Cerebellar nuclear complex (tissue), 1 donor: Measurements from ENCODE around the gene ANTXR1.

Experiments used
- DNase-seq, 2 experiments: peaks; one replicate each; lab custom pipeline; 2025; lab: John Stamatoyannopoulos, UW

Gene ANTXR1

DNA sequence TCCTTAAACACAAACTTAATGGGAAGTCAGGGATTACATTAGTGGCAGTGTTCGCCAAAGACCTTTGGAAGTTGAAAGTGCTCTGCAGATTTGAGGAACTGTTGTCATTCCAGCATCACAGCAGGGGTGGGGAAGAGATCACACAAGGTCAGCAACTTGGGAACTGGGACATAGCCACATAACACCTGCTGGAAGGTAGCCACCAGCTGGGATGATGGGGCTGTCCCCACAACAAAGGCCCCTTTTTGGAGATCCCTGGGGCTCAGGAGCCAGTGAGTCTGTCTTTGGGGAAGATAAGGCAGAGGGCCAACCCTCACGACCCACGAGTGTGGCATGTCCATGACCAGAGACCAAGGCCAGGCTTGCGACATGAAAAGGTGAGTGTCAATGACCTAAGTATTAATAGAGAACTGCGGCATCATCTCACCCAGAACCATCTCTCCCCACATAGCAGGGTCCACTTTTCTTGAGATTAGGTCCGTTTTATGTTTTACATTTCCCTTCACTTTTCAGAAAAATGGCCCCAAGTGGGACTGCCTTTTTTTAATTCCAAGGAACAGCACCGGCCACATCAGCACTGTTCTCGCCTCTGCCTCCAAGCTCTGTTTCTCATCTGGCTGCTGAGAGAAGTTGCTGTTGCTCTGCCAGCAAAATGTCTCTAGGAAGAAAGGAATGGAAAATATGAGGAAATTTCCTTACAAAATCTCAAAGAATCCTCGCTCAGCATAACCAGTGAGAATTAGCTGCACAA is 267.1 kb downstream of the ANTXR1 start:
- DNase-seq, result no peak

DNA sequence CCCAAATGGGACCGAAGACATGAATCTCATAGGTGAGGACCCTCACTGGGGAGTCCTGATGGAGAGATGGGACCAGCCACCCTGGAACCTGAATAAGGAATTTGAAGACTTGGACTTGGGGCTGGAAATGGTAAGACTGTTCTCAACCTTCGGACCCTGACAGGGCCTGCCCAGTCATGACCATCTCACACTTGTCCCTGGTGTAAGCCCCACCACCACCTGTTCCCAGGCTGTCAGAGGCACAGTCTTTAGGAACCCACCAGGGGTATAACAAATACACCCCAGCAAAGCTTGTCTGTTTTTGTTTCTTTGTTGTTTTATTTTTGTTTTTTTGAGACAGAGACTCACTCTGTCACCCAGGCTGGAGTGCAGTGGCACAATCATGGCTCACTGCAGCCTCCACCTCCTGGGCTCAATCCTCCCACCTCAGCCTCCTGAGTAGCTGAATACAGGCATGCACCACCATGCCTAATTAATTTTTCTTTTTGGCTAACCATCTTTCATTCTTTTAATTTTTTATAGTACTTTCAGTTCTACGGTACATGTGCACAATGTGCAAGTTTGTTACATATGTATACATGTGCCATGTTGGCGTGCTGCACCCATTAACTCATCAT is 267.9 kb downstream of the ANTXR1 start:
- no peak for DNase-seq

DNA sequence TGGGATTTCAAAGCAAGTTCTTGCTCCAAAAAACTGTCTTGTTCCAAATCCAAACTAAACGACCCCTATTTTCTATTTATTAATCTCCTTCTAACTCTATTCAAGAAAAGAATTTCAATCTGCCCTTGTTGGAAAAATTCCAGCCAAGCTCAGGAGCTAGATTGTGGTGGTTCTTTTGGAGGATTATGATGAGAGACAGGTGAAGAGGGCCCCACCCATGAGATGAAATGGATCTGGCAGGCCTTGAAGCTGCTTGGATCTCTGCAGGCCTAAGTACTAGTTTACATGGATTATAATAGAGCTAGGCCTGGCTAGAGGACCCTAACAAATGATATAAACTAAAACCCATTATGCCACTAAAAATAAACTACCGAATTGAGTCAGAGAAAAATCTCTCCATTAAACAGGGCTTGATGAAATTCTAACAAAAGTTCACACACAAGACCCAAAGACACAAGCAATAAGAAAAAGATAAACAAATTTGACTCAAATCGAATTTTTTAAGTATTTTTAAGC is 272.5 kb downstream of the ANTXR1 start:
- no peak for DNase-seq

DNA sequence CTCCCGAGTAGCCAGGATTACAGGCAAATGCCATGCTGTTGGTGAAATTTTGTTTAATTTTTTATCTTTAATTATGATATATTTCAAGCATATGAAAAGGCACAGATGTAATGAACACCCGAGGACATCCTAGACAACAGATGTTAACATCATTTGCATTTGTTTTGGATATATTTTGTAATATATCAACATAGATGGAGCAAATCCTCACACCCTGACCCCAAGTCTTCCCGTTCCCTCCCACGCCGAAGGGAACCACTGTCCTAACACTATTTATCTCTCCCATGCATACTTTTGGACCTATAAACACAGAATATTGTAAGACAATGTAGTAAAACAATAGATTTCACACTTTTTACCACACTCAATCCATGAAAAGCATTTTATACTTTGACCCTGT is 274.6 kb downstream of the ANTXR1 start:
- no peak for DNase-seq

DNA sequence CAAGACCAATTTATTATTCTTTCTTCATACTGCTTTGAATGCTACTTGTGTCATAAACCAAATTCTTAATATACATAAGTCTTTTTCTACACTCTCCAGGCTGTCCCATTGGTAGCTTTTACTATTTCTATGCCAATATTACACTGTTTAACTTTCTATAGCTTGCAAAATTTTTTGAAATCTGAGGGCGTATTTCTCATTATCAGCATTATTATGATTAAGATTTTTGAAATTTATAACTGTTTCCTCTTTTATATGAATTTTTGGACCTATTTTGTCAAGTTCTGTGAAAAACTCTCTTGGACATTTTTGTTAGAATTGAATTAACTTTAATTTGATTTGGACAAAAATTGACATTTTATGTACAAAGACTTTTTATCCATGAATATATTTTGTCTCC is 275.4 kb downstream of the ANTXR1 start:
- DNase-seq, result no peak

DNA sequence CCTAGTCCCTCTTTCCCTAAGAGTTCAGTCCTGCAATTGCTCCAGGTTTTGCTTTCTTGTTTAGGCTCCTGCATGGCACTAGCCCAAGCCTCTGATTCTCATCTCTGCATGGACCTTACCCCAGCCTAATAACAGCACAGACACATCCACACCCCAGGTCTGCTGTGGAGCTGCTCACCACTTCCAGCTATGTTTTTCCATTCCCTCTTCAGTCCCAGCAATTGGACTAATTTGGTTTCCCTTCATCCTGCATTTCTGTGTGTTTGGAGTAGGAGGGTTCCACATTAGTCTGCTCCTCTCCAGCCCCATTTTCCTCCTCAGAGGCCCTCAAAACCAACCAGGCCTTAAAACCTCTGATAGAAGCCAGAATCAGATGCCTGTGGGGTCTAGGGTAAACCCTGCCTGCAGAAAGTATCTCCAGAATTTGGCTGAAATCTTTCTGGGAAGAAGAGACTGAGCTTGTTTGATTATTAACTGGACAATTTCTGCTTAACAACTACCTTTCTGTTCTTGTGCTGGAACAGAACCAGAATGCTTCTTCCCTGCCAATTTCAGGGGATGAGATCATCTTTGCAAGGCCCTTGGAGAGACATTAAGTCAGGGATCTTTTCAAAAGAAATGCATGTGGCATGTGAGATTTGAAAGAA is 278.1 kb downstream of the ANTXR1 start:
- DNase-seq, result no peak

DNA sequence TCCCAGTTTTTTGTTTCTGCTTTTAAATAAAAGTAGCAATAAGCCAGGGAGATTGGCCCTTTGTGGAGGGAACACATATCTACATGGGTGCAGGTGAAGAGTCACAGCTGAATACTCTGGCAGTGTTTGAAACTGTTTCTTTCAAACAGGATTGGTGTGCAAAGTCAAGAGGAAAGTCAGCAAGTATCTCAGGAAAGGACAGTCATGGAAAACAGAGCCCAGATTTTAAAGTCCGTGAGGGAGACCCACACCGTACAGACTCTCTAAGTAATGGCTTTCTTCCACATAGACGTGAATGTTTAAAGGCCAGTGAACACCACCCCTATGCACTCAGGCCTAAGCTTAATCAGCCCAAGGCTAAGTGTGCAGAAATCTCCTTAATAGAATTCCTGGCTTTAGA is 278.7 kb downstream of the ANTXR1 start:
- DNase-seq, result no peak

DNA sequence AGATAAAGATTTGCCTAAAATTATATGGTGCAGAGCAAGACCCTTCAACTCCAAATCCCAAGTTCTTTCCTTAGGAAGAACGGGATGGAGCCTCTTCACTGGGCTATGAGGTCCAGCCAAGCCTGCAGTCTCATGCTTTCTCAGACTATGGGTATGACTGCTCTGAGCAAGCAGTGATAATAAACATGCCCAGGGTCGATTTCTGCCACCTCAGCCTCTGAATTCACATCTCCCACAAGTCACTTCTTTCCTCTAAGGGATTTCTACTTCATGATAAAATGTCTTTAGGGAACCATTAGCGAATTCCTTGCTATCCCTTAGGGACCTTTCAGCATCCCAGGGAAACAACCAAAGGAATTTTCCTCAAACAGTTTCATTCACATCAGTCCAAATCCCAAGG is 279.3 kb downstream of the ANTXR1 start:
- DNase-seq, result no peak

DNA sequence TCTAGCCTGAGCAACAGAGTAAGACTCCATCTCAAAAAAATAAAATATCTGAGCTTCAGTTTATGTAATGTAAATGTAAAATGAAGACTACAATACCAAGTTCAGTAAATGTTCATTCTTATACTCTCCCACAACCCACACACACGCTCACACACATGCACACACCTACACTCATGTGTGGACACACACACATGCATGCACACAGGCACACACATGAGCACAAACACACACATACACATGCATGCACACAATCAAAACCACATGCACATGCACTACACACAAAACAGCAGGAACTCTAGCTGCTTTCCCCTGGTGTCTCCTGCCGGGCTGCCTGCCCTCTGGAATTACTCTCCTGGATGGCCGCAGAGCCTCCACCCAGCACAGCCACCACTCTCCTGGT is 283.4 kb downstream of the ANTXR1 start:
- DNase-seq, result no peak

DNA sequence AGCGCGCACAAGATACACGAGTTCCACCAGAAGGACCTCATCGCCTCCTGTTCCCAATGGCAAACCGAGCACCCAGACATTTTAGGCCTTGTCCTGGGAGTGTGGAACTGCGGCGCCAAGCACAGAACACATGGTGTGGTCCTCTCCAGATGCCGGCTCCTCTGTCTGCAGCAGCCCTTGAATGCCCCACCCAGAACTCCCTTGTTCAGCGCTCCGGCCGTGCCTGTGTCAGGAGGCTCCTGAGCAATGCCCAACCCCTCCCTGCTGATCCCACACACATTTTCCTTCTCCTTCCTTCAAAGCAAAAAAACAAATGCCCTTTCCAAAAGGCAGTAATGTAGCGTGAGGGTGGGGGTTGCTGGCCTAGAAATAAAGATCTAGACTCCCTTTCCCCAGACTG is 284.2 kb downstream of the ANTXR1 start:
- DNase-seq, result no peak

DNA sequence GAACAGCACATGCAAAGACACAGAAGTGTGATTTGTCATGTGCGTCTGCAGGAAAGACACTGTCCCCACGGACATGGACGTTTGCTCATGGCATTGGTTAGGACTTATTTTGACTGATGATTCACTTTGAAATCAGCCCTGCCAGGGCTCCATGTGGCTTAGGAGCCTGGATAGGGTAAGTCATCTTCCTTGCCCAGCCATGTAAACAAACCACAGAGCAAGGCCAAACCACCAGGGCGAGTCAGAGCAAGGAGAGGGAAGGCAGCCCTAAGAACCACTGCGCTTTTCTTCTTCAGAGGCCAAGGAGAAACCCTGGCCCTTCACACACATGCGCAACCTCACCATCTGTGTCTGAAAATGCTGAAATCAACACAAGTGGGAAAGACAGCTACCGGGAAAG is 285.3 kb downstream of the ANTXR1 start:
- no peak for DNase-seq

DNA sequence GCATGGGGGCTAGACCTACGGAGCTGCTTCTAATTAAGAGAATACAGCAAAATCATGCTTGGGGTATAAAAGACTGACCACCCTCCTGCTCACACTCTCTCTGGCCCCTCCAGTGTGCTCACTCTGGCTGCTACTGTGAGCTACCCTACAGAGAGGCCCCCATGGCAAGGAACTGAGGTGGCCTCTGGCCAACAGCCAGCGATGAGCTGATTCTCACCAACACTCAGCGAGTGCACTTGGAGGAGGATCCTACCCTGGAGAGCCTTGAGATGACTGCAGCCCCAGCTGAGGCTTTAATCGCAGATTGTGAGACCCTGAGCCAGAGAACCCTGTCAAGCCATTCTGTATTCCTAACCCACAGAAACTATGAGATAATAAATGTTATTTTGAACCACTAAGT is 285.9 kb downstream of the ANTXR1 start:
- no peak for DNase-seq
